GM12801 (cell line): ENCODE results near the gene LOC128125822.

ENCODE experiments used
- CTCF ChIP-seq: IDR thresholded peaks from one replicate; pipeline ENCODE4 v1.5.1; 2011; ENCODE audit warnings: control low read depth; ENCODE audit not compliant: insufficient read length; ENCODE audit errors: extremely low read depth

LOC128125822 gene

GRCh38 chr6:63576985-63577712 is 4.9 kb downstream of the LOC128125822 start:
- TF ChIP-seq CTCF = no peak

GRCh38 chr6:63578757-63579156 is 6.5 kb downstream of the LOC128125822 start:
- no peak for TF ChIP-seq CTCF

GRCh38 chr6:63579937-63580703 is 7.8 kb downstream of the LOC128125822 start:
- TF ChIP-seq CTCF = no peak

- TF ChIP-seq CTCF = no peak
Measured at GRCh38 chr6:63580704-63580961, 8.4 kb downstream of the LOC128125822 start.

GRCh38 chr6:63581355-63582013 is 9.2 kb downstream of the LOC128125822 start:
- TF ChIP-seq CTCF = no peak

- no peak for TF ChIP-seq CTCF
Measured at GRCh38 chr6:63582579-63583231, 10.4 kb downstream of the LOC128125822 start.

- no peak for TF ChIP-seq CTCF
Measured at GRCh38 chr6:63584125-63584514, 11.8 kb downstream of the LOC128125822 start.
